ENCODE data around the gene SYVN1.

SYVN1 gene

DNA sequence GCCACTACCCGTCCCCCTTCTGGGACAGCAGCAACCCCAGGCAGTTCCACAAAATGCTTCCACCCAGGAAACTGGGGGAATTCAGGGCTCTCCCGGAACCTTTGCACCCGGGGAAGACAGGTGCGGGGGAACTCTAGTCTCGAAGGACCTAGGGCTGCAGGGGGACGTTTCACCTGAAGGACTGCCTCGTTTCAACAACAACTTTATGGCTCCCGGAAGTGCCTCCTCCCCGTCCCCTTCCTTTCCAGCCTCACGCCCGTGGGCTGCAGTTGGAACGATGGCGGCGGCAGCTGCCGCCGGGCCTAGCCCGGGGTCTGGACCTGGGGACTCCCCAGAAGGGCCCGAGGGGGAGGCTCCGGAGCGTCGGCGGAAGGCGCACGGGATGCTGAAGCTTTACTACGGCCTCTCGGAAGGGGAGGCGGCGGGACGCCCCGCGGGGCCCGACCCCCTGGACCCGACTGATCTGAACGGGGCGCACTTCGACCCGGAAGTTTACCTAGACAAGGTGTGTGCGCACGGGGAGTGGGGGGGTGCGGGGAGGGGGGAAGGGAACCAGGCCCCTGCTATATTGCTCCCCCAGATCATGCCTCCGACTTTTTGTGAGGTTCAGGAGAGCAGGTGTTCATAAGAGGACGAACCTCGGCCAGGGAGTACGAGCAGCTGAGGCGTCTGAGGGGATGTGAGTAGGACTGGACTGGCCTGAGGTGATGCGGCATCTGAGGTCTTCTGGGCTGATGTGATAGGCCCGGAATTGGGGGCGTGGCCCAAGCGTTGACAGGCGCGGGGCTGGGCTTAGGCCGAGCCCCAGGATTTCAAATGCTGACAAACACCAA, 38.1 kb downstream of the SYVN1 start, which contains the start of gene VPS51:
TSS of gene VPS51 (plus strand) at position 241 of the 833 bp plus-strand sequence. CDS start at position 278, 37 bp downstream.
- DNase-seq (ENCODE audit: low read depth in 1 of 2, low spot score in 1 of 2), result peak; percentile 91 to 96
- in situ Hi-C loops (cut with HindIII; ENCODE audit: low pct_unique_long_range_greater_than_20kb, low sequenced_read_pairs), result no loop called here
- TF ChIP-seq JUND (IDR thresholded peaks at IDR 0.05; ENCODE audit: low read depth), result no peak

DNA sequence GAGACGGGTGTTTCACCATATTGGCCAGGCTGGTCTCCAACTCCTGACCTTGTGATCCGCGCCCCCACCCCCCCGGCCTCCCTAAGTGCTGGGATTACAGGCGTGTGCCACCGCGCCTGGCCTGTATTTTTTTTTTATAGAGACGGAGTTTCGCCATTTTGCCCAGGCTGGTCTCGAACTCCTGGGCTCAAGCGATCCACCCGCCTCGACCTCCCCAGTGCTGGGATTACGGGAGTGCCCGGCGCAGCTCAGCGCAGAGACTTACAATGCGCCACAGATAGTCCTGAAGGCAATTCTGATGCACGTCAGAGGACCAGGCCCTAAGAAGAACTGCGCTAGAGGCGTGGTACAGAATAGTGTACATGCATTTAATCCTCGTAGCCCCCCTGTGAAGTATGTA, 38.9 kb downstream of the SYVN1 start:
- DNase-seq (ENCODE audit: low read depth in 1 of 2, low spot score in 1 of 2), result no peak
- TF ChIP-seq JUND (IDR thresholded peaks at IDR 0.05; ENCODE audit: low read depth), result no peak
- in situ Hi-C loops (cut with HindIII; ENCODE audit: low pct_unique_long_range_greater_than_20kb, low sequenced_read_pairs), result no loop called here

- DNase-seq (ENCODE audit: low read depth in 1 of 2, low spot score in 1 of 2), result no peak
- in situ Hi-C loops (cut with HindIII; ENCODE audit: low pct_unique_long_range_greater_than_20kb, low sequenced_read_pairs), result no loop called here
- TF ChIP-seq JUND (IDR thresholded peaks at IDR 0.05; ENCODE audit: low read depth), result no peak
Observed at GRCh38 chr11:65090628-65091027, 43.7 kb downstream of the SYVN1 start.

- DNase-seq (ENCODE audit: low read depth in 1 of 2, low spot score in 1 of 2), result no peak
- no peak for TF ChIP-seq JUND (IDR thresholded peaks at IDR 0.05; ENCODE audit: low read depth)
- in situ Hi-C loops (cut with HindIII; ENCODE audit: low pct_unique_long_range_greater_than_20kb, low sequenced_read_pairs), result no loop called here
Observed at GRCh38 chr11:65089621-65090020, 44.7 kb downstream of the SYVN1 start.

- DNase-seq (ENCODE audit: low read depth in 1 of 2, low spot score in 1 of 2), result no peak
- no peak for TF ChIP-seq JUND (IDR thresholded peaks at IDR 0.05; ENCODE audit: low read depth)
- in situ Hi-C loops (cut with HindIII; ENCODE audit: low pct_unique_long_range_greater_than_20kb, low sequenced_read_pairs), result no loop called here
Observed at GRCh38 chr11:65087827-65088226, 46.5 kb downstream of the SYVN1 start.

DNA sequence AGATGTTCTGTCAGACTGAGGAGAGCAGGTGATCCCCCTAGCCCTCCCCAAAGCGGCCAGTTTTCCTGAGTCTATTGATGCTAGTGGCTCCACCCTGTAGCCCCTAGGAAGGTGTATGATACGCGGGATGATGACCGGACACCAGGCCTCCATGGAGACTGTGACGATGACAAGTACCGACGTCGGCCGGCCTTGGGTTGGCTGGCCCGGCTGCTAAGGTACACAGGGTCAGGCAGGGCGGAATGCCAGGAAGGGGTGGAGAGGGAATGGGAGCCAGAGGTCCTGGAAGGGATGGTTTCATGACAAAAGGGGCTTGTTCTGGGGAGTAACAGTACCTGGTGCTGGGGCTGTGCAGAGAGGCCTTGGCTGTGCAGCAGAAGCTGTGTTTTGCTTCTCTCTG, 47.1 kb downstream of the SYVN1 start:
- in situ Hi-C loops (cut with HindIII; ENCODE audit: low pct_unique_long_range_greater_than_20kb, low sequenced_read_pairs), result no loop called here
- TF ChIP-seq JUND (IDR thresholded peaks at IDR 0.05; ENCODE audit: low read depth), result no peak
- DNase-seq (ENCODE audit: low read depth in 1 of 2, low spot score in 1 of 2), result no peak

DNA sequence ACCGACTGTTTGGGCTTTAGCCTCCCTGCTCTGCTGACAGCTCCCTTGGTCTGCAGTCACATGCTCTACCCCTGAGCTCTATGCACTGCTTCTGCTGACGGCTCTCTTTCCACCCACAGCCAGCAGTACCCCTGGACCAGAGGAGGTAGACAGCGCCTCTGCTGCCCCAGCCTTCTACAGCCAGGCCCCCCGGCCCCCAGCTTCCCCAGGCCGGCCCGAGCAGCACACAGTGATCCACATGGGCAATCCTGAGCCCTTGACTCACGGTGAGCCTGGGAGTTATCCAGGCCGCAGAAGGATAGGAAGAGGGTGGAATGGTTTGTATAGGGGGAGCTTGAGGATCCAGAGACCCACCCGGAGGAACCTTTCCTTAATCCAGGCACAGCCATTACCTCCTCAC, 47.5 kb downstream of the SYVN1 start:
- no peak for DNase-seq (ENCODE audit: low read depth in 1 of 2, low spot score in 1 of 2)
- in situ Hi-C loops (cut with HindIII; ENCODE audit: low pct_unique_long_range_greater_than_20kb, low sequenced_read_pairs), result no loop called here
- no peak for TF ChIP-seq JUND (IDR thresholded peaks at IDR 0.05; ENCODE audit: low read depth)

GRCh38 chr11:65085446-65085845, 48.9 kb downstream of the SYVN1 start:
- in situ Hi-C loops (cut with HindIII; ENCODE audit: low pct_unique_long_range_greater_than_20kb, low sequenced_read_pairs), result no loop called here
- DNase-seq (ENCODE audit: low read depth in 1 of 2, low spot score in 1 of 2), result no peak
- no peak for TF ChIP-seq JUND (IDR thresholded peaks at IDR 0.05; ENCODE audit: low read depth)

DNA sequence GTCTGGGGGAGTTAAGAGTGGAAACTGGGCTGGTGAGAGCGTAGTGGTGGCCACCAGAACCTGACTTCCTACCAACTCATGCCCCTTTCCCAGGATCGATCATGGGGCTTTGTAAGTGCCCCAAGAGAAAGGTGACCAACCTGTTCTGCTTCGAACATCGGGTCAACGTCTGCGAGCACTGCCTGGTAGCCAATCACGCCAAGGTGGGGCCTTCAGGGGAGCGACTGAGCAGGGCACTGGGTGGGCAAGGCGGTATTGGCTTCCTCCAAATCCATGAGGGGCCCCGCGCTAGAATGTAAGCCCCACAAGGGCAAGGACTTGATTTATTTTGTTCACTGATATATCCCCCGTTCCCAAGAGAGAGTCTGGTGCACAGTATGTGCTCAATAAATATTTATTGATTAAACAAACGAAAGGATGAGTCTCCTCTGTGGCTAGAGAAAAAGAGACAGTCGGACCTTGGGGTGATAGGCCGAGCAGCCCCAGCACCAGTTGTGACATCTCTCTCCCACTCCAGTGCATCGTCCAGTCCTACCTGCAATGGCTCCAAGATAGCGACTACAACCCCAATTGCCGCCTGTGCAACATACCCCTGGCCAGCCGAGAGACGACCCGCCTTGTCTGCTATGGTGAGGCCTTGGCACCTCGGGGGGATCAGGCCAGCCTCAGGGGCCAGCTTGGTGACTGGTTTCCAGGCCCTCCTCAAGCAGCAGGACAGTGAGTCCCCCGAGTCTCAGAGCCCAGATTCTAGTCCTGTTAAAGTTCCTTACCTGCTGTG, 49.5 kb downstream of the SYVN1 start:
- in situ Hi-C loops (cut with HindIII; ENCODE audit: low pct_unique_long_range_greater_than_20kb, low sequenced_read_pairs), result no loop called here
- no peak for TF ChIP-seq JUND (IDR thresholded peaks at IDR 0.05; ENCODE audit: low read depth)
- DNase-seq (ENCODE audit: low read depth in 1 of 2, low spot score in 1 of 2), result no peak

DNA sequence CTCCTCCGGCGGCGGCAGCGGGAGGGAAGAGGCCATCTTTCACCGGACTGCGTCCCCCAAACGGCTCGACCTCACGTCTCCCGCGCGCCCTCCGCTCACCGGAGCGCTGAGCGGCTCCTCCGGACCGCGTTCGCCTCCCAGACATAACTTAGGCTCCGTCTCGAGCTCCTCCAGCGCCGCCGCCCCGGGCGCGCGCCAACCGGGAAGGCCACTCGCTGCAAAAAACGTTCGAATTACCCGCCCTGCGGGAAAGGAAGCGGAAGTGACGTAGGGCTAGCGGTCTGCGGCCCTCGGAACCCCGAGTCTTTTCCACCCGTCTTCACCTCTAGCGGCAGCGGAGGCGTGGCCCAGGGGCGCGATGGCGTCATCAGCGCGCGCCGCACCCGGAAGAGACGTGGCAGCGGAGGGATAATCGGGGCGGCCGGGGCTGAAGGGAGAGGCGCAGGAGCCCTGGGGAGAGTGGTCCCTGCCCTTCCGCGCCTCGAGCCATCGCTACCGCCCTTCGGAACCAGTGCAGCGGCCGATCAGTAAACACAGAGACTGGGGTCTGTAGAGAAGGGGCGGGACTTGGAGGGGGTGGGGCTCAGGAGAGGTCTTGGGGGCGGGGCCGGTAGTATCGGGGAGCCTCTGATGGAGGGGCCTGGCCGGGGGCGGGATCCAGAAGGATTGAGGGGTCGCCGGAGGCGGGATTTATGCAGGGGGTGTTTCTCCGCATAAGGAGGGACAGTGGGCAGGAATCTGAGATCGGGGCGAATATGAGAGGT, 50.3 kb downstream of the SYVN1 start, which contains the start of the genes CDCA5 and ZFPL1:
TSS of gene CDCA5 (minus strand) at position 207 of the 764 bp plus-strand sequence. CDS start at position 145, 62 bp downstream.
TSS of gene ZFPL1 (plus strand) at position 389 of the 764 bp plus-strand sequence. CDS start 477 bp downstream, outside the sequence.
- in situ Hi-C loops (cut with HindIII; ENCODE audit: low pct_unique_long_range_greater_than_20kb, low sequenced_read_pairs), result no loop called here
- no peak for TF ChIP-seq JUND (IDR thresholded peaks at IDR 0.05; ENCODE audit: low read depth)
- DNase-seq (ENCODE audit: low read depth in 1 of 2, low spot score in 1 of 2), result peak; percentile 99

DNA sequence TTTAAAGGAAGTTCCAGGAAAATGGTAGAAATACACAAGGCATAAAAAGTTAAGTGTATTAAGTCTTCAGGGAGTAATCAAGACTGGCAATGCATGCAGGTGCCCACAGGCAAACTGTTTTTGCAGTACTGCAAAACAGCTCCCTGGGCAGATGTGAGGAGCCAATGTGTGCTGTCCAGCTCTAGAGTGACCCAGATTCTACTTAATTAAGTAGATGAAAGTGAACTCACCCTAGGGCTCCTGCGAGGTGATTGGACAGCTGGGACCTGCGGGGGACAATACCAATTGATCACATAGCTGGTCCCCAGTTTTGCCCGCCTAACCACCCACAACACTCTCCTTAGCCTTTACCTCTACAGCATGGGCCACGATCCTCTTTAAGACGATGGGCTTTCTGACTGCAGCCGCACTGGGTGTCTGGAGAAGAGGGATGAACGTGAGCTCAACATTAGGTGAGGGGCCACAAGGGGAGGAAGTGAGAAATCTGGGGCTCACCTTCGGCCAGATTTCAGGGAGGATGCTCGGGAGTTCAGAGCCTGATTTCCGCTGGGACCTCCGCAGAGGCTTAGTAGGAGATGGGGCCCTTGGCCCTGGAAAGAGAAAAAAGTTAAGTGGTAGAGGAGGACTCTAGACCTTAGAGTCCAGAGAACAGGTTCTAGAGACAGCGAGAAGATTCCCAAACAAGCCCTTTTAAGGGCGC, 51.0 kb downstream of the SYVN1 start:
- no peak for DNase-seq (ENCODE audit: low read depth in 1 of 2, low spot score in 1 of 2)
- TF ChIP-seq JUND (IDR thresholded peaks at IDR 0.05; ENCODE audit: low read depth), result no peak
- in situ Hi-C loops (cut with HindIII; ENCODE audit: low pct_unique_long_range_greater_than_20kb, low sequenced_read_pairs), result no loop called here
